OCI-LY3 (cell line): ENCODE data around the gene MAGEA9B.

Source experiments
- CTCF ChIP-seq: fragments of 200-600, 300-600 bp; sonication (generic); IDR thresholded peaks from 2 replicates; pipeline ENCODE4 v1.5.1; 2014; ENCODE audit warnings: antibody characterized with exemption, low read length, low read depth
- EZH2phosphoT487 ChIP-seq: fragments of 200-600 bp; shearing (Covaris generic); IDR thresholded peaks from 2 replicates; pipeline ENCODE4 v1.6.1; 2018; ENCODE audit warnings: antibody characterized with exemption, mixed run types, low read depth

DNA sequence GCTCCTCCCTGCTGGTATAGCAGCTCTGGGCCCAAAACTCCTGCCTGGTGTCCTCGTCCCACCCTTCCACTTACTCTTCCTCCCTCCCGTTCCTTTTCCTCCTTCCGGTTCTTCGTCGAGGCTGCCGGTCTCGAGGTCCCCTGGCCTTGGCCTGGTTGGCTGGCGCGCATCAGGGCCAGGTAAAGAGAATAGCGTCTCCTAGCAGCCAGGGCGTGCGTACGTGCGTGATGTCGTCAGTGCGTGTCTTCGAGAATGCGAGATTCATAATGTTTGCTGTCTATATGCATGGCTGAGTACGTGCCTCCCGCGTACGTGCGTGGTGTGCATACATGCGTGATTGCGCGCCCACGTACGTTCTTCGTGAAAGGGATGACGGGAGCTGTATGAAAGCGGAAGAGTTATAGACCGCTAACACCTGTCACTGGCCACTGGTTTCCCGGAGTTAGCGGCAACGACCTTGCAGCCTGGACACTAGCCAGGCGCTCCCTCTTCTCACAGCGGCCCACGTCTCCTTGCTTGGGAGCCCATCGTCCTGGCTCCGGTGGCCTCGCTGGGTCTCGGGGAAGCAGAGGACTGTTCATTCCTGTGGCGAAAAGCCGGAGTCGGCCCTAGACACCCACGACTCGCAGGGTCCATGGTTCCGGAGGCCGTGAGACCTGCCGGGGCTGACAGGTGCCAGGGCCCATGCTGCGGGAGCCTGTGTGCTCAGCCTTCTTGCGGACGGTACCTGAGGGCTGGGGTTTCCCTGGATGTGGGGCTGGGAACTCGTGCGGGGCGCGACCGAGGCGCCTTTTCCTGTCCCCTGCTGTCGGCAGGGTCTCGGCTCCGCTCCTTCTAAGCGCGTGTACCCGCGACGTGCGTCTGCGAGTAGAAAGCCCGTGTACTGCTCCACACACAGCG, 46.4 kb downstream of the MAGEA9B start, which contains the start of gene EOLA1:
- TF ChIP-seq EZH2phosphoT487 (no peak), CTCF (no peak)
